OCI-LY7 (cell line): ENCODE measurements around the gene TBC1D1. TPM values are rescaled to one million over a fixed set of nuclear protein-coding genes. Genes with fewer than 3 reads are reported as not detected.

Source experiments
- BruUV-seq: library from RNA; stranded (reverse); fragments of 400-500 nt; replicated peaks from 2 replicates; lab custom pipeline; 2021; lab: Mats Ljungman, UMichigan
- CTCF ChIA-PET: fragments of 300-600 bp; sonication (Branson Sonifier 250); formaldehyde crosslinking; loops from one replicate; lab custom pipeline; 2022; ENCODE audit warnings: antibody characterized with exemption; ENCODE audit not compliant: unreplicated experiment; lab: Charles Lee
- POLR2A ChIA-PET: fragments of 300-600 bp; sonication (Branson Sonifier 250); formaldehyde crosslinking; loops from one replicate; lab custom pipeline; 2022; ENCODE audit warnings: antibody characterized with exemption; lab: Charles Lee
- DNase-seq: peaks from one replicate; pipeline ENCODE4 v3.0.0-alpha.2; 2015; ENCODE audit warnings: low spot score
- H2AFZ ChIP-seq: fragments of 200-600 bp; sonication (generic), shearing (Covaris generic); 2 replicates; pipeline ENCODE4 v1.6.1; 2014; ENCODE audit warnings: mild to moderate bottlenecking, antibody characterized with exemption, low read length, moderate library complexity
- H3K27ac ChIP-seq: fragments of 200-600 bp; sonication (generic); 2 replicates; pipeline ENCODE4 v1.5.1; 2014; ENCODE audit warnings: mixed run types, low read depth, mild to moderate bottlenecking, moderate library complexity, low read length, inconsistent platforms; ENCODE audit not compliant: poor library complexity, severe bottlenecking
- H3K36me3 ChIP-seq: fragments of 200-600 bp; sonication (generic); 2 replicates; pipeline ENCODE4 v1.6.1; 2014; ENCODE audit warnings: mild to moderate bottlenecking, antibody characterized with exemption, low read length, moderate library complexity, mixed read lengths; ENCODE audit not compliant: insufficient read depth
- H3K4me1 ChIP-seq: fragments of 200-600 bp; sonication (generic); 2 replicates; pipeline ENCODE4 v1.5.1; 2014; ENCODE audit warnings: mild to moderate bottlenecking, low read length; ENCODE audit not compliant: insufficient read depth, poor library complexity, severe bottlenecking
- H3K4me2 ChIP-seq: fragments of 200-600 bp; sonication (generic); 2 replicates; pipeline ENCODE4 v1.6.1; 2014; ENCODE audit warnings: mild to moderate bottlenecking, low read length
- H3K4me3 ChIP-seq: fragments of 200-600 bp; sonication (generic); 2 replicates; pipeline ENCODE4 v1.5.1; 2014; ENCODE audit warnings: mild to moderate bottlenecking, low read depth, low read length; ENCODE audit not compliant: poor library complexity, severe bottlenecking
- H3K79me2 ChIP-seq: fragments of 200-600 bp; sonication (generic); 2 replicates; pipeline ENCODE4 v1.6.1; 2016; ENCODE audit warnings: low read depth, mild to moderate bottlenecking, low read length, moderate library complexity, mixed read lengths; ENCODE audit not compliant: insufficient read depth
- H3K9me2 ChIP-seq: fragments of 200-600 bp; sonication (generic); 2 replicates; pipeline ENCODE4 v1.6.1; 2016; ENCODE audit warnings: mild to moderate bottlenecking, low read length, mixed read lengths; ENCODE audit not compliant: insufficient read depth
- H3K9me3 ChIP-seq: fragments of 200-600 bp; sonication (generic); 2 replicates; pipeline ENCODE4 v1.6.1; 2014; ENCODE audit warnings: mild to moderate bottlenecking, mixed run types, low read length, mixed read lengths
- H4K20me1 ChIP-seq: fragments of 200-600 bp; sonication (generic); 2 replicates; pipeline ENCODE4 v1.6.1; 2014; ENCODE audit warnings: mild to moderate bottlenecking, antibody characterized with exemption, low read length, moderate library complexity, mixed read lengths; ENCODE audit not compliant: insufficient read depth
- CTCF ChIP-seq: fragments of 200-600 bp; sonication (generic); conservative IDR thresholded peaks from 2 replicates; pipeline ENCODE4 v1.5.1; 2014; ENCODE audit warnings: mild to moderate bottlenecking, antibody characterized with exemption, low read length, moderate library complexity, mixed read lengths
- EZH2phosphoT487 ChIP-seq: fragments of 200-600 bp; sonication (generic); IDR thresholded peaks from 2 replicates; pipeline ENCODE4 v1.6.1; 2018; ENCODE audit warnings: low read depth, borderline replicate concordance, mild to moderate bottlenecking, mixed run types, antibody characterized with exemption, low read length, moderate library complexity, mixed read lengths
- intact Hi-C: fragments of 100-400 bp; cut with micrococcal nuclease; formaldehyde crosslinking; loops from one replicate; pipeline ENCODE4 v1.10.0; 2022; ENCODE audit not compliant: unreplicated experiment
- total RNA-seq, 2 experiments: library from RNA; depleted of rRNA in 1 of 2; stranded (reverse); fragments of >200 nt in 1 of 2; shearing (Covaris generic) in 1 of 2; gene quantifications; 2 replicates each; pipeline ENCODE4 v1.2.3, GENCODE V29; 2014 to 2022

The TBC1D1 gene
- total RNA-seq, 2 experiments from 2014 or later = 539 to 545 TPM

GRCh38 chr4:38065900-38066299 is 175.0 kb downstream of the TBC1D1 start:
- no peak overlapping the region for H3K27ac ChIP-seq
- TF ChIP-seq CTCF = no peak
- no peak for TF ChIP-seq EZH2phosphoT487
- H3K9me3 ChIP-seq = no peaks in the 10 kb centered on the region
- DNase-seq = no peak
- H3K4me1 ChIP-seq = no peaks in the 10 kb centered on the region
- ChIA-PET CTCF (no interaction called here), POLR2A (interaction anchor here (0.7 to 0.8 kb wide), 2 partner anchors 66 to 255 kb away, joined by 3 read pairs; no protein-coding TSS in a partner anchor)
- peaks cover 98% of the 10 kb centered on the region for H3K36me3 ChIP-seq
- intact Hi-C loops = no loop called here
- no peaks in the 10 kb centered on the region for H3K9me2 ChIP-seq
- no peak overlapping the region for H2AFZ ChIP-seq
- H3K4me2 ChIP-seq = no peak overlapping the region
- no peaks in the 10 kb centered on the region for H4K20me1 ChIP-seq
- no TSS peak for BruUV-seq
- no peaks in the 10 kb centered on the region for H3K79me2 ChIP-seq
- no peak overlapping the region for H3K4me3 ChIP-seq

- POLR2A ChIA-PET = interaction anchor here (0.6 kb wide), 1 partner anchor 12 kb away, joined by 3 read pairs; no protein-coding TSS in a partner anchor
- CTCF ChIA-PET = no interaction called here
- no peak overlapping the region for H3K4me3 ChIP-seq
- H3K36me3 ChIP-seq = peaks cover 99% of the 10 kb centered on the region
- H2AFZ ChIP-seq = no peak overlapping the region
- no peaks in the 10 kb centered on the region for H3K9me3 ChIP-seq
- no TSS peak for BruUV-seq
- H3K79me2 ChIP-seq = 0 out of 2 replicates have a peak, but pooled peaks cover 3% of the 10 kb centered on the region
- H3K4me2 ChIP-seq = no peak overlapping the region
- no peak overlapping the region for H3K27ac ChIP-seq
- H4K20me1 ChIP-seq = no peaks in the 10 kb centered on the region
- H3K4me1 ChIP-seq = peaks cover 6% of the 10 kb centered on the region
- no peak for TF ChIP-seq CTCF
- no peak for TF ChIP-seq EZH2phosphoT487
- no peak for DNase-seq
- intact Hi-C loops = no loop called here
- no peaks in the 10 kb centered on the region for H3K9me2 ChIP-seq
These were observed 176.6 kb downstream of the TBC1D1 start for GRCh38 chr4:38067499-38067898.

DNA sequence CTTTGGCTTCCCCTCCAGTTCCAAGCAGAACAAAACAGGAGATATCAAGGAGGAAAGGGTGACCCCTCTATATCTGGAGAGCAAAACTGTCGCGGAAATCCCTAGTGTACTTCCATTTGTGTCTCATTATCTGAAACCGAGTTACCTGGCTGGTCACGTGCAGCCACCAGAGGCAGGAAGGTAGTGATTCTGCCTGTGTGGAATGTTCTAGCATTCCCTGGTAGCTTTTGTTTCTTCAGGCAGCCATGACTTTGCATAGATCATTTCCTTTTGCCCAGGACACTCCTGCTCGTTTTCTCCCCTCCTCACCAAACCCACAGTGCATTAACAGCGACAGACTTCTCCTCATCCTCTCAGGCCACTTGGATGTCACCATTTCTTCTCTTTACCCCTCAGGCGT is 177.2 kb downstream of the TBC1D1 start:
- H3K27ac ChIP-seq = no peak overlapping the region
- no peaks in the 10 kb centered on the region for H3K9me2 ChIP-seq
- DNase-seq = no peak
- ChIA-PET POLR2A (interaction anchor here (0.6 kb wide), 1 partner anchor 12 kb away, joined by 3 read pairs; no protein-coding TSS in a partner anchor), CTCF (no interaction called here)
- H3K79me2 ChIP-seq = 0 out of 2 replicates have a peak, but pooled peaks cover 4% of the 10 kb centered on the region
- H3K4me3 ChIP-seq = no peak overlapping the region
- H2AFZ ChIP-seq = no peak overlapping the region
- intact Hi-C loops = no loop called here
- H3K4me2 ChIP-seq = no peak overlapping the region
- H3K4me1 ChIP-seq = peaks cover 6% of the 10 kb centered on the region
- H3K36me3 ChIP-seq = peaks cover 99% of the 10 kb centered on the region
- no peaks in the 10 kb centered on the region for H3K9me3 ChIP-seq
- H4K20me1 ChIP-seq = no peaks in the 10 kb centered on the region
- TF ChIP-seq EZH2phosphoT487 = no peak
- no peak for TF ChIP-seq CTCF
- no TSS peak for BruUV-seq
